Cardiac fibroblast (primary cell): ENCODE results near the gene ADARB2.

Source experiments
- DNase-seq, 2 donors: peaks; one replicate each; pipeline versions ENCODE4 v3.0.0 to v3.0.0-alpha.2; 2010; ENCODE audit warnings: low read depth in 2 of 2
- H3K4me3 ChIP-seq, 2 donors: replicated peaks in 1 of 2; 1 replicate in 1 of 2; 2 replicates in 1 of 2; pipeline ENCODE4 v1.5.1; 2011; ENCODE audit warnings: low read depth in 2 of 2, low read length in 2 of 2, mild to moderate bottlenecking in 2 of 2, moderate library complexity in 1 of 2
- CTCF ChIP-seq: IDR thresholded peaks from one replicate; pipeline ENCODE4 v1.5.1; 2011; ENCODE audit warnings: low read depth, mild to moderate bottlenecking, low read length, inconsistent platforms

The ADARB2 gene

DNA sequence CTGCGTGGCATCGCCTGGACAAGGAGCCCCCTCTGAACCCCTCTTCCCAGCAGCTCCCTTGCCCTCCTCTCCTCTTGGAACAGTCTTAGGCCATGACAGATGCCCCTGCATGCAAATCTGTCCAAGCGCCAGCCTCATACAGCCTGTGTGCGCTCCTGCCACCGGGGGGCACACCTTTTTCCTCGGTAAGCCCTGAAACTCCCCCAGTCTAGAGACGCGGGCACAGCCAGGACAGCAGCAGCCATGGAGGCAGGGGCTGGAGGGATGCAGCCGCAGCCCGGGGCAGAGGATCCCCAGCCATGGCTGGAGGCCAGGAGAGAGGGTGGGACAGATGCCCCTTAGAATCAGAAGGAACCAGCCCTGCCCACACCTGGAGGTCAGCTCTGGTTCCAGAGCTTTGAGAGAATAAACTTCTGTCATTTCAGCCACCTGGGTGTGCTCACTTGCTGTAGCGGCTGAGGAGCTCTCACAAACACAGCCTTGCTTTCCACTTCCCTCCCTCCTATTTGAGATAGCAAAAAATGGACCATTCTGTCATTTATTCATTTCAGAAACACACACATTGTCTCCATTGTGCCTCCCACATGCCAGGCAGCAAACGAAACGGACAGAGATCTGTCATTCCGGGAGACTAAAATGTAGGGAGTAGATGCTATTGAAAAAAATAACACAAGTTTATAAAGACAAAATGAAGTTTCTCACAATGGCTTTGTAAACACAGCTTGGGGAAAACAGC is 439.6 kb downstream of the ADARB2 start:
- no peak for TF ChIP-seq CTCF
- DNase-seq: no peak
- no peak overlapping the region for H3K4me3 ChIP-seq

DNA sequence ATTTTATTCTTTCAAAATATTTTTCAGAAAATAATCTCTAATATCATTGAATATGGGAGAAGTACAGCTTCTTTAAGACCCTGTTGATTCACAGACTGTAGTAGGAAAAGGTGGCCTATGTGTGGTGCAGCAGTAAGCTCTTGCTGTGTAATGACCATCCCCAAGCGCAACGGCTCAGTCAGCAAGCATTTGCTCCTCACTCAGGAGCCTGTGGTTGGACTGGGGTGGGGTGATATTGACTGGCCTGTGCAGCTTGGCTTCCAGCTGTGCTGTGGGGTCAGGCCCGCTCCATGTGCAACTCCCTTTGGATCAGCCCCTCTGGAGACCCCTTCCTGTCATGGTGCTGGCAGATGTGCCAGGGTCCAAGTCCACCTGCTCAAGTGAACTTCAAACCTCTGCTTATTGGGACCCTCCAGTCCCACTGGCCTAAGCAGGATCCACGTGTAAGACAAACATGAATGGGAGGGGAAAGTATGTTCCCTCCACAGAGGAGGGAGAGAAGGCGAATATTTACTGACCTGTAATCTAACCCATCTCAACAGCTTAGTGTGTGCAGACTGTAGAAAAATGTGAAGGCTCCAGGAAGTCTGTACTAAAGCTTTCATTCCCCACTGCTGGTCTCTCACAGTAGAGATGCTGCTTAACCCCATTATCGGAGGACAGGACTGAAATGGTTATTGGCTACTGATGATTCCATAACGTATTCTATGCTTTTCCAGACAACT is 441.4 kb downstream of the ADARB2 start:
- TF ChIP-seq CTCF: no peak
- DNase-seq: no peak
- no peak overlapping the region for H3K4me3 ChIP-seq

- H3K4me3 ChIP-seq: no peak overlapping the region
- no peak for TF ChIP-seq CTCF
- no peak for DNase-seq
Observed at GRCh38 chr10:1294748-1295147, 442.6 kb downstream of the ADARB2 start.

DNA sequence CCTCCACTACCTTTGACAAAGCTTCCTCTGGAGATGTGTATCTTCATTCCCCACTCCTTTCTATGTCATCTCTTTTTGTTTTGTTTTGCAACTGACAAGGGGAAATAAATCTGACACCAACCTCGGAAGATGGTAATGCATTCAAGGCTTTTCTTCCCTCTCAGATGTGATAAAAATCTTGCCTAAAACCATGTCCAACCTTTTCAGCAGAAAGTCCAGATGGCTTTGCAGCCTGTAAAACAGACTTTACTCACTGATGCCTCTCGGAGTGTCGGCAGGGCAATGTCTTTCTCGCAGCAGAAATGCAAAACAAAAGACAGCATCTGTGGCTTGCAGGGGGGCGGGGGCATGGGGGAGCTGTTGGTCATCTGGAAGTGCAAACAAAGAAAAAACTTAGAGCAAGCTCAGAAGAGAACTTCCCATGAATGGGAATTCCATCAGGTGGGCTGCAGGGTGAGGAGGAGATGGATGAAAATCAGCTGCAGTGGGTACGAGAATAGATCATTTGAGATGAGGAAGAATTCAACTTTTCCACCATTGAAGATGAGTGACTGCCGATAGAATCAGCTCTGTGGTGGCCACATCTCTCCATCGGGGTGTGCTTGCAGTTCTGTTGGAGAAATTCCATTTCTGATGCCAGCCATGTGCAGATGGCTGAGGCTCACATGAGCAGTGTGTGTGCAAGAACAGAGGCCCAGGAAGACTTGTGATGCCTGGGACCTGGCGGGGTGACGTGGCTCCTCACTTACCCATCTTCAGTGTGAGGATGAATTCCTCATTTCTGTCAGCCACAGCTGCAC is 443.5 kb downstream of the ADARB2 start:
- no peak overlapping the region for H3K4me3 ChIP-seq
- TF ChIP-seq CTCF: no peak
- DNase-seq: no peak

- TF ChIP-seq CTCF: no peak
- H3K4me3 ChIP-seq: no peak overlapping the region
- DNase-seq: no peak
Observed at GRCh38 chr10:1293157-1293556, 444.2 kb downstream of the ADARB2 start.

DNA sequence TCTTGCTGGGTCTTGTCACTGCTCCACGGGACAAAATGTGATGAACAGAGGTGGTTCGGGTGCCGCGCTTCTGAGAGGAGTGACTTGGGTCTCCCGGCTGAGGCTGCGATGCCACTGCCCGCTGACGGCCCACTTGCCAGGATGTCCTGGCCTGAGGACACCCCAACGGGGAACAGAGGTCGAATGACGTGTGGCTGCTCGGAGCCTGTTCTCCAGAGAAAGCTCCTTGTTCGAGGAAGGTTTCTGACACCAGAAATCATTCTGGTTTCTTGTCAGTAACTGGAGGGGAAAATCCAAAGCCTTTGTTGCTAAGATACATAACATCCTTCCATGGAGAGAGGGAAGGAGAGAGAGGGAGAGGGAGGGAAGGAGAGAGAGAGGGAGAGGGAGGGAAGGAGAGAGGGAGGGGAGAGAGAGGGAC is 444.7 kb downstream of the ADARB2 start:
- no peak for TF ChIP-seq CTCF
- H3K4me3 ChIP-seq: no peak overlapping the region
- no peak for DNase-seq
